Gastrocnemius medialis (tissue), 4 donors: ENCODE results near the gene RAB14.

Source experiments
- CTCF ChIP-seq, 5 experiments: fragments of 450-650 bp in 3 of 5; fragments of 200-600 bp in 2 of 5; sonication (generic) in 2 of 5; IDR thresholded peaks in 4 of 5; conservative IDR thresholded peaks in 1 of 5; 1 replicate in 4 of 5; 2 replicates in 1 of 5; pipeline ENCODE4 v1.5.1; 2016 to 2019; ENCODE audit warnings: antibody characterized with exemption in 5 of 5, mild to moderate bottlenecking in 3 of 5, moderate library complexity in 3 of 5
- POLR2A ChIP-seq, 2 donors: fragments of 450-650 bp; IDR thresholded peaks; one replicate each; pipeline ENCODE4 v1.6.1; 2017; ENCODE audit warnings: antibody characterized with exemption in 2 of 2, mild to moderate bottlenecking in 2 of 2, moderate library complexity in 2 of 2

GRCh38 chr9:121157939-121158338 lies 43.7 kb downstream of the RAB14 start:
- no peak for TF ChIP-seq POLR2A (IDR thresholded peaks at IDR 0.05)
- TF ChIP-seq CTCF (IDR thresholded peaks at IDR 0.05 in 4 of 5, conservative IDR thresholded peaks at IDR 0.05 in 1 of 5), result no peak
